ENCODE results near the gene AKAP8L.
"Not testable (repeated sequence)": the region's sequence is repeated elsewhere in the genome, so short reads cannot be mapped to it uniquely, and the experiment has no call there.

AKAP8L gene

GRCh38 chr19:15368051-15368632, 50.6 kb downstream of the AKAP8L start:
- no peak overlapping the region for H3K4me3 ChIP-seq (ENCODE audit: control insufficient read depth, low read depth, low read length)
- no peak for DNase-seq (ENCODE audit: low read depth)
- TF ChIP-seq CTCF (conservative IDR thresholded peaks at IDR 0.05; ENCODE audit: control insufficient read depth, insufficient read depth, low read depth, low read length), result no peak

- no peak overlapping the region for H3K4me3 ChIP-seq (ENCODE audit: control insufficient read depth, low read depth, low read length)
- DNase-seq (ENCODE audit: low read depth), result no peak
- no peak for TF ChIP-seq CTCF (conservative IDR thresholded peaks at IDR 0.05; ENCODE audit: control insufficient read depth, insufficient read depth, low read depth, low read length)
These were observed 51.3 kb downstream of the AKAP8L start for GRCh38 chr19:15367439-15367838.

GRCh38 chr19:15365264-15365663, 53.5 kb downstream of the AKAP8L start:
- H3K4me3 ChIP-seq (ENCODE audit: control insufficient read depth, low read depth, low read length), result no peak overlapping the region
- no peak for TF ChIP-seq CTCF (conservative IDR thresholded peaks at IDR 0.05; ENCODE audit: control insufficient read depth, insufficient read depth, low read depth, low read length)
- DNase-seq (ENCODE audit: low read depth), result no peak

- peak; percentile 42 for DNase-seq (ENCODE audit: low read depth)
- H3K4me3 ChIP-seq (ENCODE audit: control insufficient read depth, low read depth, low read length), result not testable (repeated sequence)
These were observed 55.0 kb downstream of the AKAP8L start for GRCh38 chr19:15363791-15364190.

GRCh38 chr19:15363048-15363447, 55.7 kb downstream of the AKAP8L start:
- H3K4me3 ChIP-seq (ENCODE audit: control insufficient read depth, low read depth, low read length); DNase-seq (ENCODE audit: low read depth): not testable (repeated sequence)

GRCh38 chr19:15360015-15360414, 58.8 kb downstream of the AKAP8L start:
- DNase-seq (ENCODE audit: low read depth); H3K4me3 ChIP-seq (ENCODE audit: control insufficient read depth, low read depth, low read length): not testable (repeated sequence)

GRCh38 chr19:15358918-15359317, 59.9 kb downstream of the AKAP8L start:
- H3K4me3 ChIP-seq (ENCODE audit: control insufficient read depth, low read depth, low read length), result no peak overlapping the region
- TF ChIP-seq CTCF (conservative IDR thresholded peaks at IDR 0.05; ENCODE audit: control insufficient read depth, insufficient read depth, low read depth, low read length), result no peak
- no peak for DNase-seq (ENCODE audit: low read depth)

- H3K4me3 ChIP-seq (ENCODE audit: control insufficient read depth, low read depth, low read length), result no peak overlapping the region
- DNase-seq (ENCODE audit: low read depth), result no peak
- no peak for TF ChIP-seq CTCF (conservative IDR thresholded peaks at IDR 0.05; ENCODE audit: control insufficient read depth, insufficient read depth, low read depth, low read length)
These were observed 60.9 kb downstream of the AKAP8L start for GRCh38 chr19:15357906-15358305.
